ENCODE measurements around the gene SLC5A1.

- TF ChIP-seq CTCF (conservative IDR thresholded peaks at IDR 0.05 in 1 of 2, IDR thresholded peaks at IDR 0.05 in 1 of 2; ENCODE audit: extremely low read depth in 1 of 2, insufficient read depth in 1 of 2, low read depth in 1 of 2, low read length in 2 of 2) (no peak), EZH2 (IDR thresholded peaks at IDR 0.05; ENCODE audit: borderline replicate concordance, low read length) (no peak)
These were observed 1.4 kb downstream of the SLC5A1 start for GRCh38 chr22:32044477-32044876.

Measured in mammary epithelial cell (primary cell).